Stimulated activated CD4-positive, alpha-beta T cell treated with anti-CD3 and anti-CD28 coated beads, Interleukin-15, amount 100 ng/mL, for 1 hour (primary cell): ENCODE results near the gene HBG2.
"Not testable (repeated sequence)": the region's sequence is repeated elsewhere in the genome, so short reads cannot be mapped to it uniquely, and the experiment has no call there.

Experiments used
- DNase-seq, 2 donors: peaks; one replicate each; pipeline ENCODE4 v3.0.0-alpha.2; 2020; ENCODE audit warnings: low read depth in 1 of 2, low spot score in 1 of 2

The HBG2 gene

DNA sequence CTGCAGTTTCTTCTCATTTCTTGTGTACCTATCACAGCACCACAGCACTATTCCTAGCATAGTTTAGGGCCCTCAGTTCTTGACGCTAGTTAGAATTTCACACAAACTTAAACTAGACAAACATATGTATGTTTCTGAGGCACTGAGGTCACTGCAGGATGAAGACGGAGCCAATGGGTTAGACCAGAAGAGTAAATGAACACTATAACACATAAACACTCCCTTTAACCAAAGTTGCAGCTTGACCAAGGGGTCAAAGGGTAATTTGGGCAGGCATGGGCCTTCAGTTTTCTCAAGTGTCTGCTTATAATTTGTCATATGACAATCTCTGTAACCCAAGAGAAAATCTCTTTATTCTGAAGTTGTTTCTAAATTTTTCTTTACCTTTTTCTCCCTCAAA, 28.0 kb upstream of the HBG2 start:
- DNase-seq, result no peak

DNA sequence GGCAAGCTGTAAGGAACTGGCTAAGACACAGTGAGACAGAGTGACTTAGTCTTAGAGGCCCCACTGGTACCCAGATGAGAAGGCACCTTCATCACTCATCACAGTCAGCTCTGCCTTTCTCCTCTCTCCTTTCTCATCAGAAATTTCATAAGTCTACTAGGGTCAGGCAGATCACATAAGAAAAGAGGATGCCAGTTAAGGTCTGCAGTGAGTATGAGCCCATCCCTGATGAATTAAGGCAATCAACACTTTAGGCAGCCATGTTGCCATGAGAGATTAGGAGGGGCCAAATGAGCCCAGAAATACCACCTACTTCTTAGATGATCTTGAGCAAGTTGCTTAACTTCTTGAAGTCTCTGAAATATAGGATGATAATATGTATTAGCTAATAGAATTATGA, 27.0 kb upstream of the HBG2 start:
- no peak for DNase-seq

DNA sequence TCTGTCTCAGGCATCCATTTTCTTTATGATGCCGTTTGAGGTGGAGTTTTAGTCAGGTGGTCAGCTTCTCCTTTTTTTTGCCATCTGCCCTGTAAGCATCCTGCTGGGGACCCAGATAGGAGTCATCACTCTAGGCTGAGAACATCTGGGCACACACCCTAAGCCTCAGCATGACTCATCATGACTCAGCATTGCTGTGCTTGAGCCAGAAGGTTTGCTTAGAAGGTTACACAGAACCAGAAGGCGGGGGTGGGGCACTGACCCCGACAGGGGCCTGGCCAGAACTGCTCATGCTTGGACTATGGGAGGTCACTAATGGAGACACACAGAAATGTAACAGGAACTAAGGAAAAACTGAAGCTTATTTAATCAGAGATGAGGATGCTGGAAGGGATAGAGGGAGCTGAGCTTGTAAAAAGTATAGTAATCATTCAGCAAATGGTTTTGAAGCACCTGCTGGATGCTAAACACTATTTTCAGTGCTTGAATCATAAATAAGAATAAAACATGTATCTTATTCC, 26.1 kb upstream of the HBG2 start:
- DNase-seq, result no peak

DNA sequence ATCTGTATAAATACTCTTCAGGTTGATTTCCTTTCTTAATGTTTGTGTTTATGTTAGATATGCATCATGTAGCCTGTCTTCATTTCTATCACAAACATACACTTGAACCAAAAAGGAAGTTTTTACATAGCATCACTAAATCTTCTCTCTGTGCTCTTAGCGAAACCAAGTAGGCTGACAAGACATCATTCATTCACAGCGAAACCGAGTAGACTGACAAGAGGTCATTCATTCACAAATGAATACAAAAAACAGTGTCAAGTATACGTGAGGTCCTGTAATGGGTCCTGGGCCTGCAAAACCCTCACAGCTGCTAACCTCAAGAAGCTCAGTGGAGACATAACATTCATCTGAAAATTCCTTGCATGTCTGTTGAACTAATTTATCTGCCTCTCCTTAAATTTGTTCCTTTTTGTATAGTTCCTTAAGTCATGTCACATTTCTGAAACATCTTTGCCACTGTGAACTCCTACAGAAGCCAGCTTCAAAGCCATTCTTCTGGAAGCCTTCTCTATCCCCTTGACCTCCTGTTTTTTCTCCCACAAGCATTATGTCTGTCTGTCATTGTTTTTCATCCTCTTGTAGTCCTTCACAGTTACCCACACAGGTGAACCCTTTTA, 25.0 kb upstream of the HBG2 start:
- DNase-seq, result no peak

DNA sequence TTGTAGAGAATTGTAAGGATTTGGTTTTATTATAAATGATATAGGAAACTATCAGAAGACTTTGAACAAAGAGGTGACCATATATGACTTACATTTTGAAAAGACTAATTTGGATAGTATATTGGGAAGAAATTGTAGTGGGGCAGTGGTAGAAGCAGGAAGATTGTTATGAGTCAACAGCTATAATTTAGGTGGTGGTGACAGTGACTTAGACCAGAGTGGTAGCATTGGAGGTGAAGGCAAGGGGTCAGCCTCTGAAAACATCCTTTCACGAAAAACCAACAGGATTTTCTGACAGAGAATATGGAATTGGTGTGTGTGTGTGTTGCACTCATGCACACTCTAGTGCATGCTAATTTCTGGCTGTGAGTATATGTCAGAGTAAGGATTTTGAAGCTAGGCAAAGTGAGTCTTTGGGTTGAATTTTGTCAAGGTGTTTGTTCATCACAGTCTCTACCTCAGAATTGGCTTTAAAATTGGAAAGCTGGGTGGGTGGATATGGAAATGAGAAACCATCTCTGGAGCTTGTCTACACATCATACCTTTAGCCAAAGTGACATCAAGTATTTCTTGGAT, 23.3 kb upstream of the HBG2 start:
- no peak for DNase-seq

DNA sequence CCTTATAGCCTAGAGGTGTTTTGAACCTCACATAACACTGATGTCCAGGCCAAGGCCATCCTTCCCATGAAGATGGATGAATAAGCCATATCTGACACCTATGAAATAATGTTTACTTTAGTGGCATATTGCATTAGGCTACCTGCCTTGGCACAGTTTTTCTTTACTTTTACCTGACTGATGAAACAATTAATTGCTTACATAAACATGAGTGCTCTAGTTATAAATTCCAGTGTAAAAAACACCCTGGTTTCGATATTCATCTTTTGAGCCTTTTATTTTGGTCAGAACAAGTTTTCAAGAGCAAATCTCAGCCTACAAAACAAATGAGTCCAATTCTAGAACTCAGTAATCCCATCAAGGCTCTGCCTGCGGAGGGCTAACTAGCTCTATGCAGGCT, 22.1 kb upstream of the HBG2 start:
- no peak for DNase-seq

DNA sequence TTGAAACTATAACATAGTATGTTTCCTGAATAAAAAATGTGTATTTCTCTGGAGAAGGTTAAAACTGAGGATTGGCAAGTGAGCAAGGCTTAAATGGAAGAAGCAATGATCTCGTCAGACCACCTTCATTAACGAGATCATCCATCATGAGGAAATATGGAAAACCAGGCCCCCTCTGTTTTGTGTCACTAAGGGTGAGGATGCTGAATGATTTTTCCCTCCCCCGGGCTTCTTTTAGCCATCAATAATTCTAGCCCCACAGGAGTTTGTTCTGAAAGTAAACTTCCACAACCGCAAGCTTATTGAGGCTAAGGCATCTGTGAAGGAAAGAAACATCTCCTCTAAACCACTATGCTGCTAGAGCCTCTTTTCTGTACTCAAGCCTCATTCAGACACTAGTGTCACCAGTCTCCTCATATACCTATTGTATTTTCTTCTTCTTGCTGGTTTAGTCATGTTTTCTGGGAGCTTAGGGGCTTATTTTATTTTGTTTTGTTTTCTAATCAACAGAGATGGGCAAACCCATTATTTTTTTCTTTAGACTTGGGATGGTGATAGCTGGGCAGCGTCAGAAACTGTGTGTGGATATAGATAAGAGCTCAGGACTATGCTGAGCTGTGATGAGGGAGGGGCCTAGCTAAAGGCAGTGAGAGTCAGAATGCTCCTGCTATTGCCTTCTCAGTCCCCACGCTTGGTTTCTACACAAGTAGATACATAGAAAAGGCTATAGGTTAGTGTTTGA, 21.0 kb upstream of the HBG2 start:
- no peak for DNase-seq

DNA sequence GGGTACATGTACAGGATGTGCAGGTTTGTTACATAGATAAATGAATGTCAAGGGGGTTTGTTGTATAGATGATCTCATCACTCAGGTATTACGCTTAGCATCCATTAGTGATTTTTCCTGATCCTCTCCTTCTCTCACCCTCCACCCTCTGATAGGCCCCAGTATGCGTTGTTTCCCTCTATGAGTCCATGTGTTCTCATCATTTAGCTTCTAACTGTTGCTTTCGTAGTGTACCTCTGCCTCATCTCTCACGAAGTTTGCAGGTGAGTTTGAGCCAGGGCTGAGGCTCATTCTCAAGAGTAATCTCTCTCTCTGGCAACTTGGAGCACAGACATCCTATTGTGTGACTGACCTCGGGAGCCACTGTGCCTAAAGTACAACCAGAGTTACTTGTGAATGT, 19.8 kb upstream of the HBG2 start:
- DNase-seq, result no peak

DNA sequence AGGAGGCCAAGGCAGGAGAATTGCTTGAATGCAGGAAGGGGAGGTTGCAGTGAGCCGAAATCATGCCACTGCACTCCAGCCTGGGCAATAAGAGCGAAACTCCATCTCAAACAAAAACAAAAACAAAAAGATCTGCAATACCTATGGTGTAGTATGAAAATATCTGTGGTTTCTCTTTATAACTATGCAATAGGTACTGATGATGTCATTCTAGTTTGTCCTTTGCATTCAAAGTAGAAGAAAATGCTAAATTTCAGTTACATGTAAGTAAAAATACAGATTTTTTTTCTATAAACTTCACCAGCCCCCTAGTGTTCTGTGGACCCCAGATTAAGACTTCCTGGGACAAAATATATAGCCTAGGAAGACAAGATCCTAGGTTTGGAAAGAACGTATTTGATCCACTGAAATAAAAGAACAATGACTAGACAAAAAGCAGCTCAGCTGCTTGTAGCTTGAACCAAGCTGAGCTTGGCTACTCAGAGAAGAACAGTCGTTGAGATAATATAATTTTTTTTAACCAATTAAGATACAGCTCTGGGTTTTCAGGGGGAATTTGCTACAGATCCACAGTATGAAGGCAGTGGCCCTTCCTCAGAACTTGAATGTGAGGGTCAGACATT, 17.9 kb upstream of the HBG2 start:
- no peak for DNase-seq

DNA sequence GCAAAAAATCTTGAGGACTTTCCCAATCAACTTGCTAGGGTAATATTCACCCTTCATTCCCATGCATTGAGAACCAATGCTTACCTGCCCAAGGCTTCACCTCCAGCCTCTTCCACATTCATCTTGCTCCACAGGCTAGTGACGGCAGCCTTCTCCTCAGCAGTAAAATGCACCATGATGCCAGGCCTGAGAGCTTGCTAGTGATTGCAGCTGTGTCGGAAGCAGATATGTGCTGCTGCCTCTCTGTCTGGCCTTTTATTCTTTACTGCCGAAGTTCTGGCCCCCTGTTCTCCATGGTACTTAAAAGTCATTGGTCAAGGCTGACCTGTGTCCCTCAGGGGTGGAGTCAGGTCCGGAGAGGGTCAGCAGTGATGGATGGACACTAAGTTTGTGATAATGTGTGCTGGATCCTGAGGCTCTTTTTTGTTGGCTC, 15.2 kb upstream of the HBG2 start, which contains the start of gene HBE1:
HBE1 (minus strand) TSS at position 231 of the 433 bp plus-strand sequence; CDS start at position 176, 55 bp downstream.
- DNase-seq, result no peak

DNA sequence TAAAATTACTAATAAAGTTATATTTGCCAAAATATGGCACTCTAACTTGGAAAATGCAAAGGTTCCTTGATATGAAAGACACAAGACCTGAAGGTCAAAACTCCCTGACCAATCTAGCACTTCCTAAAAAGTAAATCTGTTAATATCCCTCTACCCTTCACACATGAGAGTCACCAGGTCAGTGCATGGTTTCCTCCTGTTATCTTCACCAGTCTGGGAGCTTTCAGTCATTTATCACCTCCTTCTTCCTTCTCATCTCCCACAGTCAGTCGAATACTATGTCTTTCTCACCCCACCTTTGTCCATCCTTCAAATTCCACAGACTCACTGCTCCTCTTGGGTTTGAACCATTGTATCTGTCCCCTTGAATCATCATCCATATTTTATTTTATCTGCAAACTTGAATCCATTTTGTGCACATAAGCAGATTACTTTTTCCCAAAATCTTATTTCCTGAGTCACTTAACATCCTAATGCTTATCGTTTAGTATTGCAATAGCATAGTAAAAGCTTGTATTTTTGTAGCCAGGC, 12.5 kb upstream of the HBG2 start:
- DNase-seq, result no peak

DNA sequence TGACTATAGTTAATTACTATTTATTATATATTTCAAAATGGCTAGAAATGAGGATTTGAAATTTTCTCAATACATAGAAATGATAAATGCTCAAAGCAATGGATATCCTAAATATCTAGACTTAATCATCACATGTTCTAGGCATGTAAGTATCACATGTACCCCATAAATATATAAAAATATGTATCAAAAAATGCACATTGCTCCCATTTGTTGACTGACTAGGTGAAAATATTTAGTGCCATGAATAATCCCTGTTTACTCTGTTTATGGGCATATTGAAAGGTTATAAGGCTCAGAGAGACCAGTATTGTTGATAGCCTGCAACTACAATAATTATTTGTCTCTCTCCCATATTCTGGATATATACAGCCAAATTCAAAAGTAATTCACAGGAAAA, 12.0 kb upstream of the HBG2 start:
- no peak for DNase-seq

DNA sequence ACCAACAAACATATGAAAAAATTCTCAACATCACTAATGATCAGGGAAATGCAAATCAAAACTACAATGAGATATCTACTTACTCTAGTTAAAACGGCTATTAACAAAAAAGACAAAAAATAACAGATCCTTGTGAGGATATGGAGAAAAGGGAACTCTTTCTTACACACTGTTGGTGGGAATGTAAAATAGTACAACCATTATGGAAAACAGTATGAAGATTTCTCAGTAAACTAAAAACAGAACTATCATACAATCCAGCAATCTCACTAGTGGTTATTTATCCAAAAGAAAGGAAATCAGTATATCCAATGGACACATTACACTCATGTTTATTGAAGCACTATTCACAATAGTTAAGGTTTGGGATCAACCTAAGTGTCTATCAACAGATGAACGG, 11.3 kb upstream of the HBG2 start:
- no peak for DNase-seq

DNA sequence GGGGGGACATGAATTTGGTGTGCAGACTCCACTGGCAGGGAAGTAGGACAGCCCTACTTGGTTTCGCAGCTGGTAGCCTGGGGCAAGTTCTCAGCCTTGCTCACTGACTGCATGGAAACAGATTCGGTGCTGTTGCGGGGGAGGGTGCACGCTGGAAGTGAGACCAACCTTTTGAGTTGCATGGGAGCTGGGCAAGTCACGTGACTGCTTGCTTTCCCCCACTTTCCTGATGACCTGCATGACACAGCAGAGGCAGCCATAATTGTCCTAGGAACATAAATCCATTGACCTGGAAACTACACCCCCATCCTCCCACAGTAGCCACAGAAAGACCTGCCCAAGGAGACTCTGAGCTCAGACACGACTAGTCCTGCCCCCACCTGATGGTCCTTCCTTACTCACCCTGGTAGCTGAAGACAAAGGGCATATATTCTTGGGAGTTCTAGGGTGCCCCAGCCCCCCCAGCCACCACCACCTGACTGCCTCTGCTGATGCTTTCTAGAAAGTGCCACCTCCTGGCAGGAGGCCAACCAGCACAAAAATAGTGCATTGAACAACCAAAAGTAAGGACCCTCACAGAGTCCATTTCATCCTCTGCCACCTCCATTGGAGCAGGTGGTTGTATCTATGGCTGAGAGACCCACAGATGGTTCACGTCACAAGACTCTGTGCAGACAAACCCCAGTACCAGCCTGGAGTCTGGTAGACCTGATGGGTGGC, 4.1 kb upstream of the HBG2 start:
- DNase-seq, result no peak

DNA sequence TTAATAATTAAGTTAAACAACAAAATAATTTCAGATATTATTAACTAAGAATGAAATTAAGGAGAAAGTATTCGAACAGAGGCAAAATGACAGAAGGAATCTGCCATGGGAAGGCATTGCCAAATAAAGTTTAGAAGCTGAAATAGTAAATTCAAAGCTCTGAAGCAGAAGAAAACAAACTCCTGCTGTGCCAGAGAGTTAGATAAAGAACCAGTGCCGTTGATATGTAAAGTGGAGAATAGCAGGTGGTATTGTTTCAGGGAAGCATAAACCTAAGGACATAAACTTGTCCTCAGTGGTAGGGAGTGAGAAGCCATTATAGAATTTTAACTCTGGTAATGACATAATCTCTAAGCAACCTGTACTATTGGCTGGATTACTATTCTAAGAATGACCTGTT, 2.7 kb upstream of the HBG2 start:
- DNase-seq, result no peak

DNA sequence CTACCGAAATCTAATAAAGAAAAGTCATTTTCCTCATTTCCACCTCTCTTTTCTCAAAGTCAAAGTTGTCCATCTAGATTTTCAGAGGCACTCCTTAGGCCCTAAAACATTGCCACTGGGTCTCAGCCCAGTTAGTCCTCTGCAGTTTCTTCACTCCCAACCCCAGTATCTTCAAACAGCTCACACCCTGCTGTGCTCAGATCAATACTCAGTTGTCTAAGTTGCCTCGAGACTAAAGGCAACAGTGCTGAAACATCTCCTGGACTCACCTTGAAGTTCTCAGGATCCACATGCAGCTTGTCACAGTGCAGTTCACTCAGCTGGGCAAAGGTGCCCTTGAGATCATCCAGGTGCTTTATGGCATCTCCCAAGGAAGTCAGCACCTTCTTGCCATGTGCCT, 558 bp downstream of the HBG2 start:
- not testable (repeated sequence) for DNase-seq

DNA sequence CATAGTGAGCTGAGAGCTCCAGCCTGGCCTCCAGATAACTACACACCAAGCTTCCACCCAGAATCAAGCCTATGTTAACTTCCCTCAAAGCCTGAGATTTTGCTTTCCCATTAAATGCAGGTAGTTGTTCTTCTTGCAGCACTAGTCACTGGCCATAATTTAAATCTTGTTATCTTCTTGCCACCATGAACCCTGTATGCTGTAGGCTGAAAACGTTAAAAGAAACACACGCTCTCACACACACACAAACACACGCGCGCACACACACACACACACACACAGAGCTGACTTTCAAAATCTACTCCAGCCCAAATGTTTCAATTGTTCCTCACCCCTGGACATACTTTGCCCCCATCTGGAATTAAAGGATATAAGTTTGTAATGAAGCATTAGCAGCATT, 1.1 kb downstream of the HBG2 start:
- DNase-seq, result not testable (repeated sequence)

DNA sequence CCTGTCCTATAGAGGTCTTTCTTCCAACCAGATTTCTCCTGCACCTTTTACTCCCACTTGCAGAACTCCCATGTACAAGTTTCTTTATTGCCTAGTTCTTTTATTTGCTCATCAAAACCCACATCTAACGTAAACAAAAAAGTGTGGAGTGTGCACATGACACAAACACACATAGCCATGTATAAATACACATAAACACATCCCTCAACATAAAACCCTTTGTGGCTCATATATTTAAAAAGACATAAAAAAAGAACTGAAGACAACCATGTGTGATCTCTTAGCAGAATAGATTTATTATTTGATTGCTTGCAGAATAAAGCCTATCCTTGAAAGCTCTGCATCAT, 1.7 kb downstream of the HBG2 start:
- DNase-seq, result no peak

DNA sequence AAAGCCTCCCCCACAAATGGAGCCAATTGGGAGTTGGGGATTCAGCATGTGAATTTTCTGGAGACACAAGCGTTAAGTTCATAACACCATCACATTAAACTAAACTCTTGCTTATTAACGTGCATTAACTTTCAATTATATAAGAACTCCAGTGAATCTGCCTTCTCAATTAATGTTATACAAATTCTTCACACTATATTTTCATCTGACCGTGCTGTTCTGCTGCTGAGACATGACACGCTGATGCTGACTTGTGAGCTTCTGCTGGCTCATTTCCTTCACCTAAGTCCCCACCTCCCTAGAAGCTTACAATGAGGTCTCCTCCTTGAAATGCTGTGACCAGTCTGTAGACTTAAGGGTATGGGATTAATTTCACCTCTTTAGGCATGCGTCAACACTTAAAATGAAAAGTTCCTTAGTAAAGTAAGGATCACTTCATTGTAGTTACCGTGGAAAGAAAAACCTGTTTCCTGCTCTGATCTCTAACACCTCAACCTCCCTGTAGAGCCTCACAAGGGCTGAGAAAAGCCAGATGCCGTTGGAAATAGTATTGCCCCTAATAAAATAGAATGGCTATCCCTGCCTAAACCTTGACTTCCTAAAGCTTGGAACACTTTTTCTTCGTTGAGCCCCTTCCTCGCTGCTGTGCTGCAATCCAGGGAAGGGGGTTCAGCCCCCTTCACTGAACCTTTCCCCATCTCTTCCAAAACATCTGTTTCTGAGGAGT, 2.2 kb downstream of the HBG2 start:
- DNase-seq, result no peak

DNA sequence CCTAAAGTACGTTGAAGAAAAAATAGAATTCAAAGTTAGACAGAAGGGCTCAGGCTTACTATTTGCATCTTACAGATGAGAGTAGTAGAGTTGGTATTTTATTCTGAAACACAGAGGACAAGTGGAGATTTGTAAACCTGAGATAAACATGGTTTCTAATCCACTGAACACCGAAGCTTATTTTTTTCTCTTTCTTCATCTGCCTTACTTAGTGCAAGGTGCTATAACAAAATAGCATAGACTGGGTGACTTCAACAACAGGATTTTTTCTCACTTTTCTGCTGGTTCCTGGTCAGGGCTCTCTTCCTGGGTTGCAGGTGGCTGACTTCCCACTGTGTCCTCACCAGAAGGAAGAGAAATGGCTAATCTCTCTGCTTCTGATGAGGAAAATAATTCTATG, 2.8 kb downstream of the HBG2 start:
- DNase-seq, result no peak
